WTC11 (cell line): Measurements from ENCODE around the gene FBXL7. TPM values are rescaled to one million over a fixed set of nuclear protein-coding genes. Genes with fewer than 3 reads are reported as not detected.

ENCODE experiments used
- ATAC-seq: fragments of 200-7000 bp; cut with Tn5 transposase; 2 replicates; pipeline ENCODE4 v1.10.0; 2021; ENCODE audit warnings: mild to moderate bottlenecking, moderate library complexity
- CTCF ChIA-PET: fragments of 300-600 bp; sonication (Branson Sonifier 250); formaldehyde crosslinking; loops from one replicate; lab custom pipeline; 2021; ENCODE audit warnings: antibody characterized with exemption; lab: Charles Lee
- POLR2A ChIA-PET: fragments of 350-600 bp; sonication (Branson Sonifier 250); formaldehyde crosslinking; loops from one replicate; lab custom pipeline; 2021; ENCODE audit warnings: antibody characterized with exemption; lab: Charles Lee
- DNase-seq: peaks from one replicate; pipeline ENCODE4 v3.0.0; 2021; ENCODE audit warnings: low spot score
- H3K27ac Mint-ChIP-seq: 2 replicates; pipeline ENCODE4 v1.8.0; 2021; ENCODE audit warnings: mixed read lengths
- H3K27me3 Mint-ChIP-seq: 2 replicates; pipeline ENCODE4 v1.8.0; 2021; ENCODE audit warnings: low read depth, mild to moderate bottlenecking, moderate library complexity, mixed read lengths
- H3K36me3 Mint-ChIP-seq: 2 replicates; pipeline ENCODE4 v1.8.0; 2021; ENCODE audit warnings: mixed read lengths
- H3K4me1 Mint-ChIP-seq: 2 replicates; pipeline ENCODE4 v1.8.0; 2022; ENCODE audit warnings: mixed read lengths
- H3K4me3 Mint-ChIP-seq: 2 replicates; pipeline ENCODE4 v1.8.0; 2021; ENCODE audit warnings: mild to moderate bottlenecking, moderate library complexity, mixed read lengths
- H3K9me3 Mint-ChIP-seq: 2 replicates; pipeline ENCODE4 v1.8.0; 2021; ENCODE audit warnings: mixed read lengths
- ATF2 ChIP-seq: sonication (generic); formaldehyde crosslinking; IDR thresholded peaks from 2 replicates; pipeline ENCODE4 v1.8.1; 2022; ENCODE audit warnings: low read depth, missing genetic modification reagents, borderline replicate concordance
- CBFB ChIP-seq: sonication (generic); formaldehyde crosslinking; IDR thresholded peaks from 2 replicates; pipeline ENCODE4 v1.8.1; 2022; ENCODE audit warnings: mild to moderate bottlenecking, low read depth, missing genetic modification reagents
- CTCF ChIP-seq: fragments of 200-600 bp; IDR thresholded peaks from 2 replicates; pipeline ENCODE4 v1.8.0; 2022; ENCODE audit warnings: antibody characterized with exemption
- FOXK1 ChIP-seq: sonication (generic); formaldehyde crosslinking; IDR thresholded peaks from 2 replicates; pipeline ENCODE4 v1.8.0; 2022; ENCODE audit warnings: mild to moderate bottlenecking, moderate library complexity, missing genetic modification reagents
- FOXP4 ChIP-seq: sonication (generic); formaldehyde crosslinking; IDR thresholded peaks from 2 replicates; pipeline ENCODE4 v1.8.0; 2022; ENCODE audit warnings: mild to moderate bottlenecking, missing genetic modification reagents
- HMGA2 ChIP-seq: fragments of 250-450 bp; sonication (Bioruptor Pico); IDR thresholded peaks from 2 replicates; pipeline ENCODE4 v1.4.0; 2021; ENCODE audit warnings: mild to moderate bottlenecking, moderate library complexity
- HMGXB4 ChIP-seq: sonication (generic); formaldehyde crosslinking; IDR thresholded peaks from 2 replicates; pipeline ENCODE4 v1.8.1; 2023; ENCODE audit warnings: mild to moderate bottlenecking, moderate library complexity, missing genetic modification reagents
- JUN ChIP-seq: sonication (generic); formaldehyde crosslinking; IDR thresholded peaks from 2 replicates; pipeline ENCODE4 v1.8.0; 2023; ENCODE audit warnings: mild to moderate bottlenecking, missing genetic modification reagents
- NFATC4 ChIP-seq: fragments of 250-450 bp; sonication (Bioruptor Pico); IDR thresholded peaks from 2 replicates; pipeline ENCODE4 v1.9.0; 2021; ENCODE audit warnings: mild to moderate bottlenecking
- NFE2L1 ChIP-seq: sonication (generic); formaldehyde crosslinking; IDR thresholded peaks from 2 replicates; pipeline ENCODE4 v1.8.1; 2023; ENCODE audit warnings: missing genetic modification reagents
- SP1 ChIP-seq: sonication (generic); formaldehyde crosslinking; conservative IDR thresholded peaks from 2 replicates; pipeline ENCODE4 v1.8.1; 2022; ENCODE audit warnings: missing genetic modification reagents
- TEAD1 ChIP-seq: sonication (generic); formaldehyde crosslinking; IDR thresholded peaks from 2 replicates; pipeline ENCODE4 v1.8.0; 2022; ENCODE audit warnings: mild to moderate bottlenecking, missing genetic modification reagents
- ZNF138 ChIP-seq: sonication (generic); formaldehyde crosslinking; conservative IDR thresholded peaks from 2 replicates; pipeline ENCODE4 v1.8.1; 2022; ENCODE audit warnings: mild to moderate bottlenecking, moderate library complexity, missing genetic modification reagents
- ZNF219 ChIP-seq: sonication (generic); formaldehyde crosslinking; IDR thresholded peaks from 2 replicates; pipeline ENCODE4 v1.8.0; 2023; ENCODE audit warnings: missing genetic modification reagents, mild to moderate bottlenecking, borderline replicate concordance
- ZNF396 ChIP-seq: fragments of 250-450 bp; sonication (Bioruptor Pico); IDR thresholded peaks from 2 replicates; pipeline ENCODE4 v1.8.0; 2021; ENCODE audit warnings: mild to moderate bottlenecking, moderate library complexity, borderline replicate concordance
- ZNF423 ChIP-seq: fragments of 250-450 bp; sonication (Bioruptor Pico); IDR thresholded peaks from 2 replicates; pipeline ENCODE4 v2.1.2; 2022; ENCODE audit warnings: mild to moderate bottlenecking, moderate library complexity
- ZNF425 ChIP-seq: fragments of 250-450 bp; sonication (Bioruptor Pico); conservative IDR thresholded peaks from 2 replicates; pipeline ENCODE4 v1.9.0; 2021; ENCODE audit warnings: mild to moderate bottlenecking
- total RNA-seq: library from RNA; stranded (reverse); gene quantifications from 3 replicates; pipeline ENCODE4 v1.2.3, GENCODE V29; 2021
- TF ChIP-seq, protein P1 (sequence below): sonication (generic); formaldehyde crosslinking; conservative IDR thresholded peaks from 2 replicates; pipeline ENCODE4 v1.8.1; 2023; ENCODE audit warnings: mild to moderate bottlenecking, low read depth, missing genetic modification reagents, moderate library complexity
- TF ChIP-seq, protein P2 (sequence below): sonication (generic); formaldehyde crosslinking; IDR thresholded peaks from 2 replicates; pipeline ENCODE4 v1.8.1; 2022; ENCODE audit warnings: mild to moderate bottlenecking, missing genetic modification reagents, moderate library complexity, borderline replicate concordance

The FBXL7 gene
- total RNA-seq, 1 experiment from 2014 or later: 13.8 TPM

DNA sequence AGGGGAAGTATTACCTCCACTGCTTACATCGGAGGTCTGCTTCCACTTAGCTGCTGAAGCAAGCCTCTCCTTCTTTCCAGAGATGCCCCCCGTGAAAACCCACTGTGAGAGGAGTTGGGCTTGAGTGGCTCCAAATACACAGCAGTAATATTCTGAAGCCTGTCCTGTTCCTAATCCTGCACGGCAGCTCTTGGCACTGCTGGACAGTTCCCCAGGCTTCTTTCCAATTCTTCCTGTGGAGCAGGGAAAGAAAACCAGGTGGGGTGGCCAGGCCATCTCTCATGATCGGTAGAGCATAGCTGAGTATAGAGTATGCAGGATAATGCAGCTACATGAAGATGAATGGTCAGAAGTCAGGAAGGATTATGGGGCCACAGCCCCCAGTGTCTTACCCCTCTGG lies 344.3 kb downstream of the FBXL7 start:
- no peak for ATAC-seq
- ChIA-PET POLR2A (no interaction called here), CTCF (no interaction called here)
- Mint-ChIP-seq H3K27ac (no peak overlapping the region), H3K4me3 (no peak overlapping the region), H3K4me1 (0 out of 2 replicates have a peak, but pooled peaks cover 2% of the 10 kb centered on the region), H3K27me3 (no peaks in the 10 kb centered on the region), H3K36me3 (peaks cover 28% of the 10 kb centered on the region), H3K9me3 (peaks cover 47% of the 10 kb centered on the region)
- TF ChIP-seq SP1 (CRISPR knock-in tag): no peak
- no peak for TF ChIP-seq ZNF396
- TF ChIP-seq FOXP4 (CRISPR knock-in tag): no peak
- TF ChIP-seq NFE2L1 (CRISPR knock-in tag): no peak
- TF ChIP-seq ZNF219 (CRISPR knock-in tag): no peak
- TF ChIP-seq HMGXB4 (CRISPR knock-in tag): no peak
- TF ChIP-seq ATF2 (CRISPR knock-in tag): no peak
- DNase-seq: no peak

- Mint-ChIP-seq H3K27me3 (no peaks in the 10 kb centered on the region), H3K9me3 (peaks cover 47% of the 10 kb centered on the region), H3K4me3 (no peak overlapping the region), H3K4me1 (0 out of 2 replicates have a peak, but pooled peaks cover 3% of the 10 kb centered on the region), H3K36me3 (peaks cover 28% of the 10 kb centered on the region), H3K27ac (no peak overlapping the region)
- POLR2A ChIA-PET: no interaction called here
- no peak for TF ChIP-seq ZNF425 (CRISPR knock-in tag)
- no peak for TF ChIP-seq ZNF138 (CRISPR knock-in tag)
- no peak for TF ChIP-seq TEAD1 (CRISPR knock-in tag)
- TF ChIP-seq, protein P1, sequence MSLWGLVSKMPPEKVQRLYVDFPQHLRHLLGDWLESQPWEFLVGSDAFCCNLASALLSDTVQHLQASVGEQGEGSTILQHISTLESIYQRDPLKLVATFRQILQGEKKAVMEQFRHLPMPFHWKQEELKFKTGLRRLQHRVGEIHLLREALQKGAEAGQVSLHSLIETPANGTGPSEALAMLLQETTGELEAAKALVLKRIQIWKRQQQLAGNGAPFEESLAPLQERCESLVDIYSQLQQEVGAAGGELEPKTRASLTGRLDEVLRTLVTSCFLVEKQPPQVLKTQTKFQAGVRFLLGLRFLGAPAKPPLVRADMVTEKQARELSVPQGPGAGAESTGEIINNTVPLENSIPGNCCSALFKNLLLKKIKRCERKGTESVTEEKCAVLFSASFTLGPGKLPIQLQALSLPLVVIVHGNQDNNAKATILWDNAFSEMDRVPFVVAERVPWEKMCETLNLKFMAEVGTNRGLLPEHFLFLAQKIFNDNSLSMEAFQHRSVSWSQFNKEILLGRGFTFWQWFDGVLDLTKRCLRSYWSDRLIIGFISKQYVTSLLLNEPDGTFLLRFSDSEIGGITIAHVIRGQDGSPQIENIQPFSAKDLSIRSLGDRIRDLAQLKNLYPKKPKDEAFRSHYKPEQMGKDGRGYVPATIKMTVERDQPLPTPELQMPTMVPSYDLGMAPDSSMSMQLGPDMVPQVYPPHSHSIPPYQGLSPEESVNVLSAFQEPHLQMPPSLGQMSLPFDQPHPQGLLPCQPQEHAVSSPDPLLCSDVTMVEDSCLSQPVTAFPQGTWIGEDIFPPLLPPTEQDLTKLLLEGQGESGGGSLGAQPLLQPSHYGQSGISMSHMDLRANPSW (CRISPR knock-in tag): no peak
- TF ChIP-seq ZNF423 (CRISPR knock-in tag): no peak
- TF ChIP-seq HMGA2: no peak
- TF ChIP-seq CBFB: no peak
- TF ChIP-seq FOXK1 (CRISPR knock-in tag): no peak
- TF ChIP-seq JUN: no peak
- TF ChIP-seq NFATC4 (CRISPR knock-in tag): no peak
- TF ChIP-seq, protein P2, sequence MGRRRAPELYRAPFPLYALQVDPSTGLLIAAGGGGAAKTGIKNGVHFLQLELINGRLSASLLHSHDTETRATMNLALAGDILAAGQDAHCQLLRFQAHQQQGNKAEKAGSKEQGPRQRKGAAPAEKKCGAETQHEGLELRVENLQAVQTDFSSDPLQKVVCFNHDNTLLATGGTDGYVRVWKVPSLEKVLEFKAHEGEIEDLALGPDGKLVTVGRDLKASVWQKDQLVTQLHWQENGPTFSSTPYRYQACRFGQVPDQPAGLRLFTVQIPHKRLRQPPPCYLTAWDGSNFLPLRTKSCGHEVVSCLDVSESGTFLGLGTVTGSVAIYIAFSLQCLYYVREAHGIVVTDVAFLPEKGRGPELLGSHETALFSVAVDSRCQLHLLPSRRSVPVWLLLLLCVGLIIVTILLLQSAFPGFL: no peak
- TF ChIP-seq HMGXB4 (CRISPR knock-in tag): no peak
- TF ChIP-seq CTCF: no peak
- ATAC-seq (no peak), DNase-seq (no peak)
- CTCF ChIA-PET: no interaction called here
Observed at GRCh38 chr5:15844871-15845270, 344.9 kb downstream of the FBXL7 start.
